Keratinocyte (primary cell): ENCODE measurements around the gene ZNF506.
"Not testable (repeated sequence)": the region's sequence is repeated elsewhere in the genome, so short reads cannot be mapped to it uniquely, and the experiment has no call there.

Source experiments
- CTCF ChIP-seq, 3 experiments: IDR thresholded peaks in 1 of 3; conservative IDR thresholded peaks in 1 of 3; optimal IDR thresholded peaks in 1 of 3; 2 replicates in 2 of 3; 3 replicates in 1 of 3; pipeline versions ENCODE3 to v1.5.1; 2011; ENCODE audit warnings: low read length in 3 of 3, mild to moderate bottlenecking in 3 of 3, moderate library complexity in 2 of 3, control low read depth in 1 of 3, inconsistent platforms in 1 of 3; ENCODE audit not compliant: insufficient read depth in 2 of 3; ENCODE audit errors: extremely low read depth in 1 of 3
- EZH2 ChIP-seq: IDR thresholded peaks from one replicate; pipeline ENCODE4 v1.6.1; 2012; ENCODE audit warnings: inconsistent platforms, mild to moderate bottlenecking, low read length, moderate library complexity

GRCh38 chr19:19870086-19870485, 48.5 kb upstream of the ZNF506 start:
- TF ChIP-seq CTCF (optimal IDR thresholded peaks at IDR 0.05 in 1 of 3, IDR thresholded peaks at IDR 0.05 in 1 of 3, conservative IDR thresholded peaks at IDR 0.05 in 1 of 3; ENCODE audit: extremely low read depth in 1 of 3, insufficient read depth in 2 of 3, low read length in 3 of 3); EZH2: not testable (repeated sequence)
